Iris pigment epithelial cell (primary cell): Measurements from ENCODE around the gene RYR2.
"Not testable (repeated sequence)": the region's sequence is repeated elsewhere in the genome, so short reads cannot be mapped to it uniquely, and the experiment has no call there.

Experiments
- DNase-seq: peaks from one replicate; pipeline ENCODE4 v3.0.0-alpha.2; 2011; ENCODE audit warnings: low read depth

Gene RYR2

DNA sequence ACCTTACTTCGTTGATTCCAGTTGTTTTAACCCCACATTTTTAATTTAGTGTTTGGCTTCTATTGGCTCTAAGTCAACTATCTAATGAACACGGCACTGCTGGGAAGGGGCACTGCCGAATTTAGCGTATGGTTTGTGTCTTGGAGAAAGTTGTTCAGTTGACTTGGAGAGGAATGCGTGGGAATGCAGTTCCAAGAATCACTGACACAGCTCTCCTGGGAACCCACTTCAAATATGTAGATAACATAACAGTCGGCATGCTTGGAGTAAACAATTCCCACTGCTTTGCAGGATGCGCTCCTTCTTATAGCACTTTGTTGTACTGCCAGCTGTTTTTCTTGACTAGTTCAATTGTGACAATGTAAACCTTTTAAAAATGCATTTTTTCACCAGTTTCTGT lies 104.3 kb downstream of the RYR2 start:
- DNase-seq: no peak

DNA sequence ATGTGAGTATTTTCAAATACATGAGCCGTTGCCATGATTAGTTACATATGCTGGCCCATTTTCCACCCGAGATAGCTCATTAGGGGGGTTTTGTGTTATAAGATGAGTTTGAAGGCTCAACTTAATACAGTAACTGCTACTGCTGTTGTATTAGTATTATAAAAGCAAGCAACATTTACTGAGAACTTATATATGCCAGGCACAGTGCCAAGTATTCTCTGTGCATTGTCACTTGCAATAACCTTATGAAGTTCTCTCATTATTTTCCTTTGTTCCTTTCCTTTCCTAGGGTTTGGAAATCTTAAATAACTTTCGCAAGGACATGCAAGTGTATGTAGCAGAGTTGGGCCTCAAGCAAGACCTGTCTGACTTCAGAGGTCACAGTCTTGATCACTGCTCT lies 107.9 kb downstream of the RYR2 start:
- no peak for DNase-seq

DNA sequence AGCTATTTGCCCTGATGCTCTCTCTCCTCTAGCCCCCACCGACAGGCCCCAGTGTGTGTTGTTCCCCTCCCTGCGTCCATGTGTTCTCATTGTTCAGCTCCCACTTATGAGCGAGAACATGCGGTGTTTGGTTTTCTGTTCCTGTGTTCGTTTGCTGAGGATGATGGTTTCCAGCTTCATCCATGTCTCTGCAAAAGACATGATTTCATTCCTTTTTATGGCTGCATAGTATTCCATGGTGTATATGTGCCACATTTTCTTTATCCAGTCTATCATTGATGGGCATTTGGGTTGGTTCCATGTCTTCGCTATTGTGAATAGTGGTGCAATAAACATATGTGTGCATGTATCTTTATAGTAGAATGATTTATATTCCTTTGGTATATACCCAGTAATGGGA lies 110.0 kb downstream of the RYR2 start:
- not testable (repeated sequence) for DNase-seq

DNA sequence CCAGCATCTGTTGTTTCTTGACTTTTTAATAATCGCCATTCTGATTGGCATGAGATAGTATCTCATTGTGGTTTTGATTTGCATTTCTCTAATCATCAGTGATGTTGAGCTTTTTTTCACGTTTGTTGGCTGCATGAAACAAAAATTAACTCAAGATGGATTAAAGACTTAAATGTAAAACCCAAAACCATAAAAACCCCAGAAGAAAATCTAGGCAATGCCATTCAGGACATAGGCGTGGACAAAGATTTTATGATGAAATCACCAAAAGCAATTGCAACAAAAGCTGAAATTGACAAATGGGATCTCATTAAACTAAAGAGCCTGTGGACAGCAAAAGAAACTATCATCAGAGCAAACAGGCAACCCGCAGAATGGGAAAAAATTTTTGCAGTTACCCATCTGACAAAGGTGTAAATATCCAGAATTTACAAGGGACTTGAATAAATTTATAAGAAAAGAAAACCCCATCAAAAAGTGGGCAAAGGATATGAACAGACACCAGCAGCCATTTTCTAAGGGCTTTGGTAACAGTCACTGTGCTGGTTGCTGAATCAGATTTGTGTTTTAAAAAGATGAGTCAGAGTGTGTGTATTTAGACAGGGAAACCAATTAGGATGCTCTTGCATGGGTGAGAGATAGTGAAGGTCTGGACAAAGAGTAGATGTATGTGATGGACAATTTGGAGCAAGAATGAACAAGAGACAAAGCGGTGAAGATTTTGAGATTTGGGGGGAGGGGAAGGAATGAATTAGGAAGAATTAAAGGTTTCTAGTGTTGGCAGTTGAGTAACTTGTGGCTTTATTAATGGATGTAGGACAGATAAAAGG lies 110.7 kb downstream of the RYR2 start:
- DNase-seq: no peak

DNA sequence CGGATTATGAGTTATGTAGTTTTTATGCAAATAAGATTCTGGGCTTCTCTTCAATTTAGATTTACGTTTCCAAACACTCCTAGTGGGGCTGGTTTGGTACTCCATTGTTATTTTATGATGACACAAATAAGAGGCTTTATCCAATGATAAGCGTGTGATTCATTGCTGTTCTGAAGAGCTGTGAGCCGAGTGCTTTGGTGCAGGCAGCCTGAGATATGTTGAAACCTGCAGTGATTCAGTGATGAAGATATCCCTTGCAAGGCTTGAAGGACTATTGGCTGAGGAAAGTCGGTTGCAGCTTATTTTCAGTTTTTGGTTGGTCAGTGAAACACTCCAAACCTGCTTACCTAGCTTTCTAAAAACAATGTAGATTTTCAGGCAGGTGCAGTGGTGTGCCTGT lies 112.2 kb downstream of the RYR2 start:
- DNase-seq: peak; percentile 41

DNA sequence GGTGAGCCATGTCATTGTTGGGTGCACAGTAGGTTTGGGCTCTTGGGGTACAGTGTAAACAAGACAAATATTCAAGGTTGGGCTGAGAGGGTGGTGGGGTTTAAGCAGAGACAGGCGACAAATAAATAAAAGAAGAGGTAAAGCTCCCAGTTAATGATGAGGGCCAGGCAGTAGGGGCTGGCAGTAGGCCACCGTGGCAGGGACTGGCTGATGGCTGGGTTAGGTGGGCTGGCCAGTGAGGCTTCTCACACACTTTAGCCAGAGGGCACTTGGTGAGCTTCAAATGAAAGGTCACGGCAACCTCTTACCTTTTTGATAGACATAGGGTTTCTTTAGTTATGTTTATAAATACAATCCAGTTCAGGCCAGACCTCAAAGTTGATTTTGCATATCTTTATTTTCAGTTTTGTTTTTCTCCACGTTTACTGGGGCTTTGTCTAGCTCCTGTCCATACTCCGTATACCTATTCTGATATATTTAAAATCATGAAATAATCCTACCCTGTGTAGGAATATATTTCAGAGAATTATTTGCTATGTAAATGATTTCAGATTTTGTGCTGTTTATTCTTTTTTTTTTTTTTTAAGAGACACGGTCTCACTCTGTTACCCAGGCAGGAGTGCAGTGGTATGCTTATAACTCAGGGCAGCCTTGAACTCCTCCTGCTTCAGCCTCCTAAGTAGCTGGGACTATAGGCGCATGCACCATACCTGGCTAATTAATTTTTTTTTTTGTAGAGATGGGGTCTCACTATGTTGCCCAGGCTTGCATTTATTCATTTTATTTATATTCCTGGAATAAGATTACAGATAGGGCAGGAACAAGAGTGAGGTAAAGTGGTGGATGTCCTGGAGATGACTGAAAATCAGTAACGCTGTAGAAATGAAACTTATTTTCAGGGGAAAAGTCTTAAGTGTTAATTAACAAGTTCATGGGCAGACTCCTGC lies 122.7 kb downstream of the RYR2 start:
- DNase-seq: no peak

DNA sequence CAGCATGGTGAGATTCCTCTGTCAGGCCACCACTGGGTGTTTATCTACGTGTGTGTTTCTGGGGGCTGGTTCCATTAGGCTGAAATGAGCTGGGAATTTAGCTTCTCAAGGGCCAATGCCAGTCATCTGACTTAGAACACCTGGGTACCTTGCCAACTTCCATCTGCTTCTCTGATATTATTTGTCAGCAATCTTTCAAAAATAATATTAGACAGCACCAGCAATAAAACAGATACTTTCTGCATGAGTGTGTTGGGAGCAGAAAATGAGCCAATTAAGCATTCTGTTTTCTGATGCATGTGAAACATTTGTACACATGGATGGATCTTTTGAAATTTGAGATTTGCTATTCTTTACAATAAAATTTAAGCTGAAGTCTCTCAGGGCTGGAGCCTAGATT lies 124.1 kb downstream of the RYR2 start:
- no peak for DNase-seq

DNA sequence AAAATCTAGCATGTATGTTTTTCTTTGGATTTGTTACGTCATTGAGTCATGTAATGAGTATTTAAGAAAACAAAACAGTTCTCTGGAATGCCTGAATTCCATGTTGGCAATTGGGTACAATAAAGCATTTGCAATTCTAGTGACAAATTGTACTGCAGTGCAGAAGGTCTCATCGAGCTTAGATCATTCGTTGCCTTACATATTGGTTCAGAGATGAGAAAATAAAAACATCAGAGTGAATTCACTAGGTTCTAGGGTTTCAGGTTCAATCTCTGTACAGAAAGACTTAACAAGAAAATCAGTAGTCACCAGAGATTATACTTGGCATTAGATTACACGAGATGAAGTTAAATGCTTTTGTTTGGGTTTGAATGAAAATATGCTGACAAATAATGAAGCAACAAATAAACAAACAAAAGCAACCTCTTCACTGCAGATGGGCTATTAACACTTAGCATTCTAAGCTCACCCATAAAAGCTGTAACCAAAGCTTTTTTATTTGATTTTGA lies 124.7 kb downstream of the RYR2 start:
- peak; percentile 6 for DNase-seq

DNA sequence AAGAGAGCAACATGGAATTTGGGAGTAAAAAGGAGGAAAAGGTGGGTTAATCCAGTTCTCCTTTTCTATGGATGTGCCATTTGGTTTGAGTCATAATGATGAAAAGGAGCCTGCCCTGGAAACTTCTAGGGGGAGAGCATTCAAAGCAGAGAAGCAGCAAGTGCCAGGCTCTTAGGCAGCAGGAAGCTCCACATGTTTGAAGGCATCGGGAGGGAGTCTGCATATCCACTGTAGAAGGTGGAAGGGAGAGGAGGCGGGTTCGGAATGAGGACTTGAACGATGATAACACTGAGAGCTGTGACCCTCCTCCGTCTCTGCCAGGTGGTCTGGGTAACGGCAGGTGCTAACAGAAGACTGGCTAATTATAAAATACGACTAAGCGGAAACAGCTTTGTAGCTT lies 128.2 kb downstream of the RYR2 start:
- DNase-seq: no peak

DNA sequence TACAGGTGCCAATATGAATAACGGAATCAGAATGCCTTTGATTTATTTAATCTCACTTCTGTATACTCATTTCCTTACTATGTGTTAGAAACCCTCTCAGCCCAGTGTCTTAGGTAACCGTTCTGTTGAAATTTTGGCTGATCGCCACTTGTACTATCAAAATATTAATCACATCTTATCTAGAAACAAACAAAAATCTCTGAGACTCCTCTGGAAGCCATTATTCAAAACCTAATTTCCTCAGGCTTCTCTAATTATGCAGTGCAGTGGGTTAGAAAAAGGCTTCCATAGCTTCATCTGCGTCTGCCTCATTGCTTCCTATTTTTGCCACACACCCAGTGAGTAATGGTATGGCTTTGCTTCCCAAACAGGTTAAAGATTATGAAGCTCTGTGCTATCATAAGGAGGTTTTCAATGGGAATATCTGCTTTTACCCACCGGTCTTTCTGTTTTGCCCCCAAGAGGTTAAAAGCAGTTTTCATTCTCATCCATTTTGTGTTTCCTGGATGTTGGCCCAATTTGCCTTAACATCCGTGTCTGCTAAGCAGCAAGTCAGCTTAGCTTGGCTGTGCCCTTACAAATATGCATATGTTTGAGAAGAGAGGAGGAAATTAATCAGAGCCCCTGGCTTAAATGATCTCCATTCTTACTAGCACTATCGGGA lies 129.6 kb downstream of the RYR2 start:
- no peak for DNase-seq

DNA sequence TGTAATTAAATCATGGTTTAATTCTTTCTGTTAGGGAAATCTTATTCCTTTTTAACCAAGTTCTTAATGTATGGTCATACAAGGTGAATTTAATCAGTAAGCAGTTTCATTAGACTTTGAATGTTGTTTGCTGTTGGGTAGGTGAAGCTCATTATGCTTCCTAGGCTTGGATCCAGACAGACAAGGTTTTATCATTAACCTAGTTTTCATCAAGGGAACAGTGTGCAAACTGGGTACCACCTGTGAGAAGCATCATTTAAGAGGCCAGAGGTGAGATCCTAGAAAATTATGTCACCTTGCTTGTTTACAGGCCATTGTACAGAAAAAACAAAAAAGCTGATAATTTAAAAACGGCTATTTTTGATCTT lies 130.1 kb downstream of the RYR2 start:
- no peak for DNase-seq

DNA sequence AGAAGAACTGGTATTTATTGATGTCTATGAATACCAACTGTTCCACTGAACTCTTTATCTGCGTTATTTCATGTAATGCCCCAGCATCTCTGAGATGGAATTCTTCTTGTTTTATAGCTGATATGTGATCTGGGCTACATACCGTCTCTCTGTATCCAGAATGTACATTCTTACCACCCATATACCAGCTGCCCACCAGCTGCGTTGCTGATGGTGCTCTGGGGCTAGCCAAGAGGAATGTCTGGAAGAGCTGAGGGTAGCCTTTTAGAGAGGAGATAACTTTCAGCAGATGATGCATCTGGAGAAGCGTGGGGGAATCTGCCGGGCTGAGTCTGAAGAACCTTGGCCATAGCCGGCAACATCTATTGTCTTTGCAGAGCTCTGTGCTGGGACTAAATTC lies 137.5 kb downstream of the RYR2 start:
- DNase-seq: no peak

DNA sequence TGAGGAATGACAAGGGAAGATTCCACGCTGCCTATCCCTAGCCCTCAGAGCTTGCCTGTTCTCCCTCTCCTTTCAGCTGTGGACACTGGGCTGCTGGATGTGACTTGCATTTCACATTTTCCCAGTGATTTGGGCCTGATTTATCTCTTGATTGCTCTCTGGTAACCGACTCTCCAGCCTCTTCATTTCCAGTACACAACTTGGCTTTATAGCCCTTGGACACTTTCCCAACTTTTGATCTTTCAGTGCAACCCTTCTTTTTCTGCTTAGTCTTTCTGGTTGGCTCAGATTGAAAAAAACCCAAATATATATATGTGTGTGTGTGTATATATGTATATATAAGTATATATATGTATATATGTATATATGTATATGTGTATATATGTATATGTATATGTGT lies 138.3 kb downstream of the RYR2 start:
- DNase-seq: no peak

DNA sequence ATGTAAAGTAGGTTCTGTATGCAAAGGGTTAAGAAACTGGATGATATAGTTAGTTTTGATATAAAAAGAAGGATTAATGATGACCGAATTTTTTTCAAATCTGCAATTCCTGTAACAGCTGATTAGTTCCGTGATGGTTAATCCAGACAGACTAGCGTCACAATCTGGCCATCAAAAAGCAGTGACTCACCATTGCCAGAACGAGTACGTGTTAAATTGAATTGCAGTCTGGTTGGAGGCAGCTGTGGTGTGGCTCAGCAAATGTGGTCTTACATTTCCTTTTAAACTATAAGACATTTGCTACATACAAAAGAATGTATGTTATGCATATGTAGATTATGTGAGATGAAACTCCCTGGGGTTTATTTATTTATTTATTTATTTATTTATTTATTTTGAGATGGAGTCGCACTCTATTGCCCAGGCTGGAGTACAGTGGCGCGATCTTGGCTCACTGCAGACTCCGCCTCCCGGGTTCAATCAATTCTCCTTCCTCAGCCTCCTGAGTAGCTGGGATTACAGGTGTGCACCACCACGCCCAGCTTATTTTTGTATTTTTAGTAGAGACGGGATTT lies 139.8 kb downstream of the RYR2 start:
- peak; percentile 4 for DNase-seq

DNA sequence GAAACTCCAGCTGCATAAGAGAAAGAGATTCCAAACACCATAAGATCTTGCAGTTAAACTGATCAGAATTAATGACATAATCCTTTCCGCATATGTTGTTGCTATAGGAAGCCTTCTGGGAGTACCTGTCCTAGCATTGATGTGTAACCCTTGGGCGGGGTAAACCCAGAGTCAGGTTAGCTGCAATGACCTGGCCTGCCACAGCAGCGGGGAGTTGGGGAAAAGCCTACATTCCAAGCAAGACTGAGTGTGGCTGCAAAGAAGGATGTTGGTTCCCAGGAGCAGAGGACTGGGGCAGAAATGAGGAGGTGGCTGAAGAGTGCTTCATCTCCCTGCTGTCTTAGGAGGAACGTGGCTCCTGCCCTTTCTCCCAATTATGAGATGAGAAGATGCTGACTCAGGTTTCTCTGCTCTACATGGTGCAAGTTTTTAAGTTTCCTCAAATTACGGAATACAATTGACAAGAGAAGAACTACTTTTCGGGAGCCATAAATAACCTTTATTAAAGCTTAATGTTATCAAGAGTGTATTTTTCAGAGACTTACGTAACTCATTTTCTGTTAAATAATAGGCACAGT lies 142.1 kb downstream of the RYR2 start:
- DNase-seq: no peak

DNA sequence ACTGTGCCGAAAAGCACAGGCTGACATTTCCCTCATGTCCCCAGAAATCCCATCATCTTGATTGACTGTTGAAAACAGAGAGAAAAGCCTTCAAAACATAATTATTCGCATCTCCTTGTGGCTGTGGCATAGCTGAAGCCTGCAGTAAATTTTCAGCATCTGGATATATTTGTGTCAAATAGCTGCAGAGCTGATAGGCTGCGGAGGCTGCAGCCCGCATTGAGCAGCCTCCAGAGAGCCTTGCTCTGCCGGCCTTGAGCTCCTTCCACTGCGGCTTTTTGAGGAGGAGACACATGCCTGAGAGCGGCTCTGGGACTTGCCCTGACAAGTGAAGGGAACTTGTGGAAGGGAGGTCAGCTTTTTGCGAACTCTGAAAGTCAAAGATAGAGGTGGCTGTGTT lies 144.7 kb downstream of the RYR2 start:
- no peak for DNase-seq

DNA sequence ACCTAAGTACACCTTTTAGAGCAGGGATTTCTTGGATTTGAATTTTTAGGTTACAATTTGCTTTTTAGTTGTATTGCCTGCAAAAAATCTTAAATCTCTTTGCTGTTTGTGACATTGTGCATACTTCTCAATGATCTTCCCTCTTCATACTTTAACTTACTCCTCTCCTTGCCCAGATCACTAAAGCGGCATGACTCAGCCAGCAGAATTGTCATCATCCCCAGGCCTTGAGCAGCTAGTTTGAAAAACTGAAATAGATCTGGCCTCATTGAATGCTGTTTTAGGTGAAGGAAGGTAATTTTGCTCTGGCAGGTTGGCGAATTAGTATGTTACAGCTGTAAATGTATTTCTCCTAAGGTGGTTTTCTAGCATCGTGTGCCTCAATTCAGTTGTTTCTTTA lies 145.9 kb downstream of the RYR2 start:
- DNase-seq: no peak

DNA sequence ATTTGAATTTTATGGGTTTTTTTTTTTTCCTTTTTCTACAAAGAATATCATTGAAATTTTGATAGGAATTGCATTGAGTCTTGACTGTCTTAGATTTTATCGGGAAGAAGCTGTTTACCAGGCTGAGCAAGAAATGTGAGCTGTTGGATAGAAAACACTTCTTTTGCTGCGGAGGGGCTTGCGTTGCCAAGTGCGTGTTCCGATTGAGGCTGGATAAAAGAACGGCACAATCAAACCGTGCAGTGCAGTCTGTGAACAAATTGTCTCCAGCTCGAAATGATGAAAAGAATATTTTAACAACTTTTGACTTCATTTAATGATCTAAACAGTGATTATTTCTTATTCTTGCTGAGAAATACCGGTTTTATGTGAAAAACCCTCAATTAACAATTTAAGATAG lies 149.4 kb downstream of the RYR2 start:
- no peak for DNase-seq

DNA sequence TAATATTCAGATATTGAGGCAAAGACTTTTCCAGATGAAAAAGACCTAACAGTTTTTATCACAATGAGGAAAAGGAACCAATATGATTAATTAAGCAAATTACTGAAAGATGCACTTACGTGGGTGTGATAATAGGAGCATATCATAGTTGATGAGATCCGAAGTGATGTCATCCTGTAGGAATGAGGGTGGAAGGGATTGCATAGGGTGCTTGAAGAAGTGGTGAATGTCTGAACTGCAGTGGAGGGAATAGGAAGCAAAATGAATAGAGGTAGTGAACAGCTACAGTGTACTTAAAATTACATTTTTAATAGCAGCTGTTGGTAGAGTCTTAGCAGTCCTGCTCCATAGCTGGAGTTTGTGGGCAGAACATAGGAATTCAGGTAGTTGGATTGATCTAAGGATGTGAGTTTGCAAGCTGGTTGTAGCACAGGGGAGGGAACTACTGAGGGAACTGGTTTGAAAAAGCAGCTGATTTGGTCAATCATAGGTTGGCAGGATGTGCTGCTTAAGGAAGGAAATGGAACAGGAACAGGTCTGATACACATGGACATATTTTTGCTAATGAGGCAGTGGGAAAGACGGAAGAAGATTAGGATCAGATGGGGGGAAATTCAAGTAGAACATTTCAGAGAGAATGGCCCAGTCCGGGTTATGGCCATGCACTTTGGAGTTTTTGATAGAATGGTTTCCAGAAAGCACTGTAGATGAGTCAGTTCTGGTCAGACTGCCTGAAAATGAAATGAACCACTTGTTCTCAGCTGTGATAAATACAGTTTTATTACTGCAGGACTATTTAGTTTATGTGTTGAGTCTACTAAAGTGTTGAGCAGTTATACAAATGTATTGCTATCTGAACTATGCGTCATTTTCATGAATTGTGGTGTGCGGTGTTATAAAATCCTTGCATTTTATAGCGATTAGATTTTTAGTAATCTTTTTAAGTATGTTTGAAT lies 155.8 kb downstream of the RYR2 start:
- DNase-seq: no peak

DNA sequence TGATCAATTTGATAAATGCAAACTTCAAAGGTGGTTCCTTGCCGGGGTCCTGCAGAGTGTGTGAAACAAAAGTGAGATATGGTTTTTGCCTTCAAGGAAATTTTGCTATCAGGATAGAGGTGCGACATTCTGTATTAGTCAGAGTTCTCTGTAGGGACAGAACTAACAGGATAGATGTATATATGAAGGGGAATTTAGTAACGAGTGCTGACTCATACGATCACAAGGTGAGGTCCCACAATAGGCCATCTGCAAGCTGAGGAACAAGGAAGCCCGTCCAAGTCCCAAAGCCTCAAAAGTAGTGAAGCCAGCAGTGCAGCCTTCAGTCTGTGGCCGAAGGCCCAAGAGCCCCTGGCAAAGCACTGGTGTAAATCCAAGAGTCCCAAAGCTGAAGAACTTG lies 157.0 kb downstream of the RYR2 start:
- no peak for DNase-seq

DNA sequence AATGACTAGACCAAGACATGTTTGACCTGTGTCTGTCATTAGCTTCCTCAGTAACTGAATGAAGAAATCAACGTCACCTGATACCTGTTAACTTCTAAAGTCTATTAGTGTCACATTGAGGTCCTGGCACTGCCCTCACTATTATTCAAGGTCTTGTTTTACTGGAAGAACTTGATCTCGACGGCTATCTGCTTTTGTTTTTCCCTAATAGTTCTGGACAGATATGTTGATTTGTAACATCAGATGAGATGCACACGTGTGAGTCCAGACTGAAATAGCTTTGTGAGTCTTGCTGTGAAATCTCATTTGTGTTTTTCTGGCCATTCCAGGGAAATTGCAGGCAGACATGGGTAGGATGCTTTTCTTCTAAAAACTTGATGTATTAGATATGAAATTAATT lies 159.2 kb downstream of the RYR2 start:
- DNase-seq: no peak
